GM23248 (cell line): ENCODE measurements around the gene PEMT. TPM values are rescaled to one million over a fixed set of nuclear protein-coding genes. Genes with fewer than 3 reads are reported as not detected.

Experiments
- DNase-seq: peaks from one replicate; pipeline ENCODE4 v3.0.0-alpha.2; 2015
- H2AFZ ChIP-seq: fragments of 200-600 bp; sonication (generic); 2 replicates; pipeline ENCODE4 v1.6.1; 2016; ENCODE audit warnings: antibody characterized with exemption
- H3F3A ChIP-seq: fragments of 200-600 bp; sonication (generic); 2 replicates; pipeline ENCODE4 v1.6.1; 2016; ENCODE audit warnings: mild to moderate bottlenecking, antibody characterized with exemption, mixed run types; ENCODE audit not compliant: insufficient read depth
- H3K27ac ChIP-seq: fragments of 200-600 bp; sonication (generic); 2 replicates; pipeline ENCODE4 v1.5.1; 2016; ENCODE audit warnings: mild to moderate bottlenecking
- H3K27me3 ChIP-seq: fragments of 200-600 bp; sonication (generic); replicated peaks from 2 replicates; pipeline ENCODE4 v1.6.1; 2016; ENCODE audit warnings: mild to moderate bottlenecking; ENCODE audit not compliant: insufficient read depth
- H3K36me3 ChIP-seq: fragments of 200-600 bp; sonication (generic); 2 replicates; pipeline ENCODE4 v1.6.1; 2016; ENCODE audit warnings: low read depth, mild to moderate bottlenecking
- H3K4me1 ChIP-seq: fragments of 200-600 bp; sonication (generic); 2 replicates; pipeline ENCODE4 v1.6.1; 2016; ENCODE audit warnings: mild to moderate bottlenecking; ENCODE audit not compliant: insufficient read depth
- H3K4me2 ChIP-seq: fragments of 200-600 bp; sonication (generic); one replicate; pipeline ENCODE4 v1.6.1; 2016; ENCODE audit warnings: mild to moderate bottlenecking; ENCODE audit not compliant: unreplicated experiment
- H3K4me3 ChIP-seq: fragments of 200-600 bp; sonication (generic); 2 replicates; pipeline ENCODE4 v1.5.1; 2016; ENCODE audit warnings: mild to moderate bottlenecking
- H3K79me2 ChIP-seq: fragments of 200-600 bp; sonication (generic); 2 replicates; pipeline ENCODE4 v1.6.1; 2016; ENCODE audit warnings: mild to moderate bottlenecking; ENCODE audit not compliant: insufficient read depth
- H3K9ac ChIP-seq: fragments of 200-600 bp; sonication (generic); 2 replicates; pipeline ENCODE4 v1.6.1; 2016; ENCODE audit warnings: mild to moderate bottlenecking
- H3K9me2 ChIP-seq: fragments of 200-600 bp; sonication (generic); 2 replicates; pipeline ENCODE4 v1.6.1; 2016; ENCODE audit warnings: mixed run types, mild to moderate bottlenecking, moderate library complexity; ENCODE audit not compliant: insufficient read depth
- H3K9me3 ChIP-seq: fragments of 200-600 bp; sonication (generic); one replicate; pipeline ENCODE4 v1.6.1; 2017; ENCODE audit warnings: low read depth
- H4K20me1 ChIP-seq: fragments of 200-600 bp; sonication (generic); 2 replicates; pipeline ENCODE4 v1.6.0; 2016; ENCODE audit not compliant: insufficient read depth
- EZH2 ChIP-seq: fragments of 200-600 bp; sonication (generic); IDR thresholded peaks from 2 replicates; pipeline ENCODE4 v1.6.1; 2018; ENCODE audit warnings: antibody characterized with exemption, mild to moderate bottlenecking; ENCODE audit not compliant: insufficient read depth, poor library complexity, severe bottlenecking
- EZH2phosphoT487 ChIP-seq: fragments of 200-600 bp; sonication (generic); IDR thresholded peaks from 2 replicates; pipeline ENCODE4 v1.6.1; 2018; ENCODE audit warnings: antibody characterized with exemption, moderate library complexity, mild to moderate bottlenecking, low read depth; ENCODE audit not compliant: insufficient read depth
- WGBS, 2 experiments: methylation state at CpG; one replicate each; pipeline ENCODE4 v1.1.6; 2015 to 2017; ENCODE audit warnings: low lambda C conversion rate in 2 of 2, low coverage in 1 of 2; ENCODE audit errors: missing lambda C conversion rate in 2 of 2; 5-methylcytosine and 5-hydroxymethylcytosine counted together
- in situ Hi-C: fragments of 300-500 bp; cut with MboI; formaldehyde crosslinking; loops from 2 replicates; pipeline ENCODE4 v1.15.0; 2020
- polyA plus RNA-seq: library from polyadenylated mRNA; unstranded; fragments of >200 nt; fragmentation: Nextera tagmentation; extraction: Ambion mirVana; gene quantifications from 2 replicates; pipeline ENCODE4 v1.2.1, GENCODE V29; 2016
- total RNA-seq: library from RNA; depleted of rRNA; stranded (reverse); fragments of >200 nt; shearing (Covaris generic); gene quantifications from 2 replicates; pipeline ENCODE4 v1.2.3, GENCODE V29; 2014

Gene PEMT
- total and polyA plus RNA-seq, 2 experiments from 2014 or later: 62.0 to 68.7 TPM

DNA sequence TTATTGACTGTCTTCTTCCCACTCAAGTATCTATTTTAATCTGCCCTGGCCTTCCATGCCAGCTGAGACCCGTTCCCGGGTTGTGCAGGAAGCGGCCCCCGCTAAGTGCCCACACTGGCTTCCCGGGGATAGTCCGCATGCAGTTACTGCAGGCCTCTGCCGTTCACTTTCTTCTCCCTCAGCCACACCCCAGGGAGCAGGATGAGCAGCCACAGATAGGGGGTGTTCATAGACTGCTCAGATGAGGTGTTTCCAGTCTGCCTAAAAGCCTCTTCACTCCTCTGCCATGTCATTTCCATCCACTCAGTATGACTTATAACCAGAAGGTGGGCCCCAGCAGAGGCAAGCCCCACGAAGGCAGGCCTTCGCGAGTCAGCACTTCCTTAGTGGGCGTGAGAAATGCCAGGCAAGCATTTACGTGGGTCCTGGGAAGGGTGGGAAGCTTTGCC lies 107.0 kb downstream of the PEMT start:
- H4K20me1 ChIP-seq: 0 out of 2 replicates have a peak, but pooled peaks cover 6% of the 10 kb centered on the region
- H2AFZ ChIP-seq: no peak overlapping the region
- peaks cover 65% of the 10 kb centered on the region for H3K79me2 ChIP-seq
- H3F3A ChIP-seq: no peaks in the 10 kb centered on the region
- H3K4me1 ChIP-seq: peaks cover 8% of the 10 kb centered on the region; the same call in 1 of the 2 replicates
- in situ Hi-C loops: no loop called here
- DNase-seq: peak; percentile 63
- no peaks in the 10 kb centered on the region for H3K9me2 ChIP-seq
- no peak overlapping the region for H3K4me3 ChIP-seq
- 0 out of 2 replicates have a peak, but pooled peaks cover 4% of the 10 kb centered on the region for H3K36me3 ChIP-seq
- H3K27me3 ChIP-seq: no peaks in the 10 kb centered on the region
- H3K27ac ChIP-seq: no peak overlapping the region
- TF ChIP-seq EZH2 (no peak), EZH2phosphoT487 (no peak)
- no peak overlapping the region for H3K4me2 ChIP-seq
- WGBS, 2 experiments: 62 to 65% methylated on average over 12 of the region's 12 CpGs
- no peaks in the 10 kb centered on the region for H3K9me3 ChIP-seq
- no peak overlapping the region for H3K9ac ChIP-seq

DNA sequence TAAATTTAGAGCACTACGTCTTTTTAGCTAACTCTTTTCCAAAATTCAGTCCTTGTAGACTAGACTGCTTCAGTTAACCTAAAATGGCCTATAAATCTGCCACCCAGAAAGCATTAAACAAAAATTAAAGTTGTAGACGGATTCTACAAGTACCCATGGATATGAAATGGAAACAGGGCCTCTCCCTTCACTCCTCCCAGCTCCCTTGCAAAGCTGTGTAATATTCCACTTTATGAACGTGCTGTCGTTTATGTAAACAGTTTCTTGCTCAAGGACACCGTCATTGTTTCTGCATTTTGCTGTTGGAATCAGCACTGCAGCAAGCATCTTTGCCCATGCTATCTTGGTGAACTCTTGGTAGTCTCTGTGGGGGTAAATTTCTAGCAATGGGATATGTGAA lies 109.6 kb downstream of the PEMT start:
- H2AFZ ChIP-seq: no peak overlapping the region
- no peak overlapping the region for H3K4me3 ChIP-seq
- WGBS, 2 experiments: 66 to 75% methylated on average over 5 of the region's 5 CpGs
- H3K9me2 ChIP-seq: no peaks in the 10 kb centered on the region
- no peak overlapping the region for H3K4me2 ChIP-seq
- H3K4me1 ChIP-seq: peaks cover 16% of the 10 kb centered on the region
- H3K36me3 ChIP-seq: no peaks in the 10 kb centered on the region
- H3K27me3 ChIP-seq: no peaks in the 10 kb centered on the region
- in situ Hi-C loops: no loop called here
- TF ChIP-seq EZH2phosphoT487 (no peak), EZH2 (no peak)
- H3K79me2 ChIP-seq: peaks cover 91% of the 10 kb centered on the region
- H3K9ac ChIP-seq: no peak overlapping the region
- DNase-seq: no peak
- 0 out of 2 replicates have a peak, but pooled peaks cover 6% of the 10 kb centered on the region for H4K20me1 ChIP-seq
- no peaks in the 10 kb centered on the region for H3F3A ChIP-seq
- no peaks in the 10 kb centered on the region for H3K9me3 ChIP-seq
- no peak overlapping the region for H3K27ac ChIP-seq

DNA sequence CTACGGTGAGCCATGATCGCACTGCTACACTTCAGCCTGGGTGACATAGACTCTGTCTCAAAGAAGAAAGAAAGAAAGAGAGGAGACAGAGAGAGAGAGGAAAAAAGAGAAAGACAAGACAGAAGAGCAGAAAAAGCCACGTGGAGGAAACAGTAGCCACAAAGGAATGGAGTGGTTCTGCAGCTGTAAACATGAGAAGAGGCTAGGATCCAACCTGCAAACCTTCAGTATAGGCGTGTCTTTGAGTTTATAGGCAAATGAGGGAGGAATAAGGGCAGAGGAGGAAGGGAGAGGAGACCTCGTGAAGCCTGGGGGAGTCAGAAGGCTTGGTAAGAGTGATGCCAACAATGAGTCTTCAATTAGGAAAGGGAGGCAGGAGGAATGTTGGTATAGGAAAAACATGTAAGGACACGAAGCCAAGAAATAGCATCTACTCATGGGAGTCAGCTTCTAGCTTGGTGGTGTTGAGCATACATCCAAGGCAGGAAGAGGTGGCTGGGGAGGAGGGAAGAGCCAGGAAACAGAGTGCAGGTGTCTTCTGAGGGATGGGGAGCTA lies 110.8 kb downstream of the PEMT start:
- WGBS, 2 experiments: 78 to 81% methylated on average over 6 of the region's 6 CpGs
- H3K27me3 ChIP-seq: no peaks in the 10 kb centered on the region
- in situ Hi-C loops: no loop called here
- no peak overlapping the region for H3K4me3 ChIP-seq
- TF ChIP-seq EZH2: no peak
- TF ChIP-seq EZH2phosphoT487: no peak
- no peaks in the 10 kb centered on the region for H3K9me3 ChIP-seq
- no peaks in the 10 kb centered on the region for H3K9me2 ChIP-seq
- no peaks in the 10 kb centered on the region for H3F3A ChIP-seq
- no peak for DNase-seq
- no peak overlapping the region for H3K4me2 ChIP-seq
- peaks cover 16% of the 10 kb centered on the region for H3K4me1 ChIP-seq
- H3K36me3 ChIP-seq: no peaks in the 10 kb centered on the region
- peaks cover 88% of the 10 kb centered on the region for H3K79me2 ChIP-seq
- H2AFZ ChIP-seq: no peak overlapping the region
- no peak overlapping the region for H3K27ac ChIP-seq
- 0 out of 2 replicates have a peak, but pooled peaks cover 6% of the 10 kb centered on the region for H4K20me1 ChIP-seq
- H3K9ac ChIP-seq: no peak overlapping the region

DNA sequence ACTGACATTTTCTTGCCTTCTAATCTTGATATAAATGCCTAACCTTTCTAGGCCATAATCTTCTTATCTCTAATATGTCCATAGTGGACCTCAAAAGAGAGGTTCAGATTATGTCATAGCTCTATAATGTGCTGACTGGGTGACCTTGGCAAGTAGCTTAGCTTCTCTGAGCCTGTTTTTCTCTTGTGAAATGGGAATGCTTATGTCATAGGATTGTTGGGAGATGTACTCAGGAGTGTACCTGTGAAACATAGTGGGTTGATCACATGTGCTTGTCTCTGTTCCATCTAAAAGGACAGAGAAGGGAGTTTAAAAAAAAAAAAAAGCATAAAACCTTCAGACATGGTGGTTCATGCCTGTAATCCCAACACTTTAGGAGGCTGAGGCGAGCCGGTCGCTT lies 112.3 kb downstream of the PEMT start:
- Histone ChIP-seq H3K4me3 (no peak overlapping the region), H3K27me3 (no peaks in the 10 kb centered on the region), H2AFZ (no peak overlapping the region), H3K9me2 (no peaks in the 10 kb centered on the region), H3K27ac (no peak overlapping the region), H3K9me3 (no peaks in the 10 kb centered on the region), H3K36me3 (no peaks in the 10 kb centered on the region), H3K4me2 (no peak overlapping the region), H3K9ac (no peak overlapping the region), H3K4me1 (peaks cover 11% of the 10 kb centered on the region), H3K79me2 (peaks cover 74% of the 10 kb centered on the region), H4K20me1 (0 out of 2 replicates have a peak, but pooled peaks cover 6% of the 10 kb centered on the region), H3F3A (no peaks in the 10 kb centered on the region)
- TF ChIP-seq EZH2phosphoT487: no peak
- no peak for TF ChIP-seq EZH2
- in situ Hi-C loops: no loop called here
- 98 to 100% methylated on average over 3 of the region's 3 CpGs for WGBS, 2 experiments
- DNase-seq: no peak
